GM06990 (cell line): ENCODE measurements around the gene SLC30A2.

Source experiments
- DNase-seq: peaks from one replicate; pipeline ENCODE4 v3.0.0-alpha.2; 2011; ENCODE audit not compliant: insufficient read length; ENCODE audit errors: extremely low read depth
- H3K27me3 ChIP-seq: replicated peaks from 2 replicates; pipeline ENCODE4 v1.6.0; 2011; ENCODE audit warnings: low read length; ENCODE audit not compliant: control insufficient read depth, insufficient read depth
- H3K36me3 ChIP-seq: 2 replicates; pipeline ENCODE4 v1.5.1; 2011; ENCODE audit warnings: low read length; ENCODE audit not compliant: control insufficient read depth, insufficient read depth
- H3K4me3 ChIP-seq: replicated peaks from 2 replicates; pipeline ENCODE4 v1.5.1; 2011; ENCODE audit warnings: low read depth, mild to moderate bottlenecking, control low read depth, low read length
- CTCF ChIP-seq: IDR thresholded peaks from 2 replicates; pipeline ENCODE4 v1.5.1; 2011; ENCODE audit warnings: low read length, control low read depth, mild to moderate bottlenecking, inconsistent platforms; ENCODE audit not compliant: insufficient read depth, poor library complexity, severe bottlenecking

Gene SLC30A2

GRCh38 chr1:26035959-26036755 is 9.8 kb downstream of the SLC30A2 start:
- H3K4me3 ChIP-seq = peak overlapping the region; percentile 73
- peak; percentile 79 for DNase-seq
- no peaks in the 10 kb centered on the region; the same call in none of the 2 replicates for H3K27me3 ChIP-seq
- H3K36me3 ChIP-seq = no peaks in the 10 kb centered on the region
- peak; percentile 99 for TF ChIP-seq CTCF

- H3K4me3 ChIP-seq = peak overlapping the region; percentile 73
- H3K27me3 ChIP-seq = no peaks in the 10 kb centered on the region; the same call in none of the 2 replicates
- DNase-seq = peak; percentile 87
- H3K36me3 ChIP-seq = no peaks in the 10 kb centered on the region
- peak; percentile 22 for TF ChIP-seq CTCF
These were observed 10.5 kb downstream of the SLC30A2 start for GRCh38 chr1:26035203-26035958.

- TF ChIP-seq CTCF = no peak
- DNase-seq = no peak
These were observed 11.3 kb downstream of the SLC30A2 start for GRCh38 chr1:26034504-26035202.

GRCh38 chr1:26032656-26033357 is 13.1 kb downstream of the SLC30A2 start:
- Histone ChIP-seq H3K4me3 (no peak overlapping the region), H3K36me3 (no peaks in the 10 kb centered on the region), H3K27me3 (no peaks in the 10 kb centered on the region; the same call in 1 of the 2 replicates)
- no peak for DNase-seq
- TF ChIP-seq CTCF = no peak

More at GRCh38 chr1:26034504-26035202, 11.3 kb downstream of the SLC30A2 start:
- Histone ChIP-seq H3K36me3 (no peaks in the 10 kb centered on the region), H3K27me3 (no peaks in the 10 kb centered on the region; the same call in none of the 2 replicates), H3K4me3 (peak overlapping the region; percentile 73)

GRCh38 chr1:26031611-26032220 is 14.2 kb downstream of the SLC30A2 start:
- DNase-seq = no peak
- TF ChIP-seq CTCF = no peak

More at GRCh38 chr1:26031611-26032220, 14.2 kb downstream of the SLC30A2 start:
- no peaks in the 10 kb centered on the region; the same call in 1 of the 2 replicates for H3K27me3 ChIP-seq
- H3K36me3 ChIP-seq = no peaks in the 10 kb centered on the region
- no peak overlapping the region for H3K4me3 ChIP-seq
